ENCODE data around the gene KCNK5. TPM values are rescaled to one million over a fixed set of nuclear protein-coding genes. Genes with fewer than 3 reads are reported as not detected.

KCNK5 gene
- total and polyA plus RNA-seq, 11 donors: 0.08 to 2.1 (median 0.27) TPM

GRCh38 chr6:39198528-39198927 lies 30.7 kb downstream of the KCNK5 start:
- Histone ChIP-seq H3K9me3 (no peaks in the 10 kb centered on the region), H3K36me3 (no peaks in the 10 kb centered on the region), H3K4me1 (no peaks in the 10 kb centered on the region), H3K27me3 (no peaks in the 10 kb centered on the region), H3K27ac (no peak overlapping the region), H3K4me3 (no peak overlapping the region)
- DNase-seq: no peak
- no peak for ATAC-seq
- no peak for TF ChIP-seq POLR2A (IDR thresholded peaks at IDR 0.05)
- TF ChIP-seq, protein P1, sequence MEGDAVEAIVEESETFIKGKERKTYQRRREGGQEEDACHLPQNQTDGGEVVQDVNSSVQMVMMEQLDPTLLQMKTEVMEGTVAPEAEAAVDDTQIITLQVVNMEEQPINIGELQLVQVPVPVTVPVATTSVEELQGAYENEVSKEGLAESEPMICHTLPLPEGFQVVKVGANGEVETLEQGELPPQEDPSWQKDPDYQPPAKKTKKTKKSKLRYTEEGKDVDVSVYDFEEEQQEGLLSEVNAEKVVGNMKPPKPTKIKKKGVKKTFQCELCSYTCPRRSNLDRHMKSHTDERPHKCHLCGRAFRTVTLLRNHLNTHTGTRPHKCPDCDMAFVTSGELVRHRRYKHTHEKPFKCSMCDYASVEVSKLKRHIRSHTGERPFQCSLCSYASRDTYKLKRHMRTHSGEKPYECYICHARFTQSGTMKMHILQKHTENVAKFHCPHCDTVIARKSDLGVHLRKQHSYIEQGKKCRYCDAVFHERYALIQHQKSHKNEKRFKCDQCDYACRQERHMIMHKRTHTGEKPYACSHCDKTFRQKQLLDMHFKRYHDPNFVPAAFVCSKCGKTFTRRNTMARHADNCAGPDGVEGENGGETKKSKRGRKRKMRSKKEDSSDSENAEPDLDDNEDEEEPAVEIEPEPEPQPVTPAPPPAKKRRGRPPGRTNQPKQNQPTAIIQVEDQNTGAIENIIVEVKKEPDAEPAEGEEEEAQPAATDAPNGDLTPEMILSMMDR (IDR thresholded peaks at IDR 0.05): no peak
- intact Hi-C loops (cut with DNase I): no loop called here

DNA sequence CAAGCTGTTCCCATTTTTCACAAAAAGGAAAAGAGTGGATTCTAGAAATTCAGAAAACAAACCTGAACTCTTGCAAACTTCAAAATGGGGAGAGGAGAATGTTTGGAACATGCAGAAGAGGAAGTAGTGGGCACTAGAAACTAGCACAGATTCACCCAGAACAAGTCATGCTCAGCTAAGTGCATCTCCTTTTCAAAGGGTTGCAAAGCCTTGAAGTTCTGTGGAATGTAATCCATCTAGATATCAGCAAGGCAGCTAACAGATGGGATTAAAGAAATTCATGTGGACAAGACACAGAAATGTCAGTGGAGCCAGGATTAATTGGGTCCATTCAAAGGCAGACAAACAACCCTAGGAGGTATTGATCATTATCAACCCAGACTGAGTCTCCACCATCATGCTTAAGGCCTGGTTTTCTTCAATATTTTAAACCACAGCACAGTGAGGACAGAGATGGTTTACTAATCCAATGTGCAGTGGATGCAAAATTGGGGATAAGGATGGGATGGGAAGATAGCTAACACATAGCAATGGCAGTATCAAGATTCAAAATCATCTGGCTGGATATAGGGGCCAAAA lies 31.3 kb downstream of the KCNK5 start:
- Histone ChIP-seq H3K27me3 (no peaks in the 10 kb centered on the region), H3K36me3 (no peaks in the 10 kb centered on the region), H3K9me3 (no peaks in the 10 kb centered on the region), H3K4me3 (no peak overlapping the region), H3K27ac (no peak overlapping the region), H3K4me1 (no peaks in the 10 kb centered on the region)
- DNase-seq (no peak), ATAC-seq (no peak)
- intact Hi-C loops (cut with DNase I): no loop called here
- TF ChIP-seq POLR2A (IDR thresholded peaks at IDR 0.05): no peak
- TF ChIP-seq, protein P1 (IDR thresholded peaks at IDR 0.05): no peak

DNA sequence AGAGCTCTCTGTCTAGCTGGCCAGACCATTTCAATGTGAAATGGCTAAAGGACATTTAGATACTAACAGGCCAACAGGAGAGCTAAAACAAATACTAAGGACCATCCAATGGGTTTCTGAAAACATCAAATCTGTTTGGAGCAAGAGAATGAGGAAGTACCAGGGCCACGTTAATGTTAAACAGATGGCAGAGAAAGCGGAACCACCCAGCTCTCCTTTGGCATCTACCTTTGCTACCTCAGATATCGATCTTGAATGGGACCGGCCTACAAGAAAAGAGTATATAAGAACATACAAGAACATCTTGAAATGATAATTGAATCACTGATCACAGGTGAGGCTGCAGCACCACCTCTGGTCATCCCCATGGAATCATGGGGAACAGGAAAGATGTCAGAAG lies 31.8 kb downstream of the KCNK5 start:
- intact Hi-C loops (cut with DNase I): no loop called here
- TF ChIP-seq POLR2A (IDR thresholded peaks at IDR 0.05): no peak
- TF ChIP-seq, protein P1 (IDR thresholded peaks at IDR 0.05): no peak
- H3K9me3 ChIP-seq: no peaks in the 10 kb centered on the region
- no peak overlapping the region for H3K4me3 ChIP-seq
- no peaks in the 10 kb centered on the region for H3K36me3 ChIP-seq
- WGBS, 4 donors: 83 to 95% (median 88%) methylated on average over 4 of the region's 4 CpGs
- H3K27ac ChIP-seq: no peak overlapping the region
- H3K27me3 ChIP-seq: no peaks in the 10 kb centered on the region
- ATAC-seq: no peak
- H3K4me1 ChIP-seq: no peaks in the 10 kb centered on the region
- DNase-seq: no peak

DNA sequence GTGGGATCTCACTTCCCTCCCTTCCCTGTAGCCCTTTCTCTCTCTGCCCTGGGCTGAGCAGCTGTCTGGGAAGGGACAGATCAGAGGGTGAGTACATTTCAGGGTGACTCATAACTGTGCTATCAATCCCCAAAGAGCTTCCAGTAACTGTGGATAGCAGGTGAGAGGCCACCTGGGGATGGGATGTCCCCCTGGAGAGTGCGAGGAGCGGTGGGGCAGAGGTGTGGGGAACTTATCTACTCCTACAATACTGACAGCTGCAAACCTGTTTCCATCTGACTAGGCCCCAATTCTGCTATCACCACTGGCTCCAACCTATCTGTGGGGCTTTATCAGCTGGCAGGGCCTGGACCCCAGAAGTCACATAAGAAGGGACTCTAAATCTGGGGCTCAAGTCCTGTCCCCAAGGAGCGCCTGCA lies 32.6 kb downstream of the KCNK5 start:
- H3K9me3 ChIP-seq: no peaks in the 10 kb centered on the region
- 84 to 91% (median 88%) methylated on average over 3 of the region's 3 CpGs for WGBS, 4 donors
- H3K27me3 ChIP-seq: no peaks in the 10 kb centered on the region
- H3K27ac ChIP-seq: no peak overlapping the region
- DNase-seq: no peak
- intact Hi-C loops (cut with DNase I): no loop called here
- H3K4me3 ChIP-seq: no peak overlapping the region
- no peaks in the 10 kb centered on the region for H3K36me3 ChIP-seq
- ATAC-seq: no peak
- no peaks in the 10 kb centered on the region for H3K4me1 ChIP-seq
- no peak for TF ChIP-seq POLR2A (IDR thresholded peaks at IDR 0.05)
- TF ChIP-seq, protein P1 (IDR thresholded peaks at IDR 0.05): no peak
